Cardiac fibroblast (primary cell): ENCODE measurements around the gene FNDC3A.
"Not testable (repeated sequence)": the region's sequence is repeated elsewhere in the genome, so short reads cannot be mapped to it uniquely, and the experiment has no call there.

ENCODE experiments used
- DNase-seq, 2 donors: peaks; one replicate each; pipeline versions ENCODE4 v3.0.0 to v3.0.0-alpha.2; 2010; ENCODE audit warnings: low read depth in 2 of 2
- H3K4me3 ChIP-seq, 2 donors: replicated peaks in 1 of 2; 1 replicate in 1 of 2; 2 replicates in 1 of 2; pipeline ENCODE4 v1.5.1; 2011; ENCODE audit warnings: low read depth in 2 of 2, low read length in 2 of 2, mild to moderate bottlenecking in 2 of 2, moderate library complexity in 1 of 2
- TF ChIP-seq, protein P1 (sequence below): IDR thresholded peaks from one replicate; pipeline ENCODE4 v1.5.1; 2011; ENCODE audit warnings: low read depth, mild to moderate bottlenecking, low read length, inconsistent platforms

The FNDC3A gene

DNA sequence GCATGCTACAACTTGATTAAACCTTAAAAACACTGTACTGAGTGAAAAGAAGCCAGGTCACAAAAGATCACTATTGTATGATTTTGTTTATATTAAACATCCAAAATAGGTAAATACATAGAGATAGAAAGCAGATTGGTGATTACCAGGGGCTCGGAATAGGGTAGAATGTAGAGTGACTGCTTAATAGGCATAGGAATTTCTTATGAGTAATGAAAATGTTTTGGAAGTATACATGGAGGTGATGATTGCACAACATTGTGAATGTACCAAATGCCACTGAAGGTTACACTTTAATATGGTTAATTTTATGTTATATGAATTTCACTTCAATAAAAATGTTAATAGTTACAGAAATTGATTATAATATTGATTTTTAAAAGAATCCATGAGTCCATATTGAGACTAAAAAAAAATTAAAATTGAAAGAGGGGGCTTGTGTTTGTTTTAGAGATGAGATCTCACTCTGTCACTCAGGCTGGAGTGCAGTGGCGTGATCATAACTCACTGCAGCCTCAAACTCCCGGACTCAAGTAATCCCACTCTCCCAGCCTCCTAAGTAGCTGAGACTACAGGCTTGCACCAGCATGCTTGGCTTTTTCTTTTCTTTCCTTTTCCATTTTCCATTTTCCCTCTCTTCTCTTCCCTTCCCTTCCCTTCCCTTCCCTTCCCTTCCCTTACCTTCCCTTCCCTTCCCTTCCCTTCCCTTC is 85.1 kb downstream of the FNDC3A start:
- peak; percentile 48 to 71 for DNase-seq
- no peak overlapping the region for H3K4me3 ChIP-seq
- TF ChIP-seq, protein P1, sequence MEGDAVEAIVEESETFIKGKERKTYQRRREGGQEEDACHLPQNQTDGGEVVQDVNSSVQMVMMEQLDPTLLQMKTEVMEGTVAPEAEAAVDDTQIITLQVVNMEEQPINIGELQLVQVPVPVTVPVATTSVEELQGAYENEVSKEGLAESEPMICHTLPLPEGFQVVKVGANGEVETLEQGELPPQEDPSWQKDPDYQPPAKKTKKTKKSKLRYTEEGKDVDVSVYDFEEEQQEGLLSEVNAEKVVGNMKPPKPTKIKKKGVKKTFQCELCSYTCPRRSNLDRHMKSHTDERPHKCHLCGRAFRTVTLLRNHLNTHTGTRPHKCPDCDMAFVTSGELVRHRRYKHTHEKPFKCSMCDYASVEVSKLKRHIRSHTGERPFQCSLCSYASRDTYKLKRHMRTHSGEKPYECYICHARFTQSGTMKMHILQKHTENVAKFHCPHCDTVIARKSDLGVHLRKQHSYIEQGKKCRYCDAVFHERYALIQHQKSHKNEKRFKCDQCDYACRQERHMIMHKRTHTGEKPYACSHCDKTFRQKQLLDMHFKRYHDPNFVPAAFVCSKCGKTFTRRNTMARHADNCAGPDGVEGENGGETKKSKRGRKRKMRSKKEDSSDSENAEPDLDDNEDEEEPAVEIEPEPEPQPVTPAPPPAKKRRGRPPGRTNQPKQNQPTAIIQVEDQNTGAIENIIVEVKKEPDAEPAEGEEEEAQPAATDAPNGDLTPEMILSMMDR, result no peak

DNA sequence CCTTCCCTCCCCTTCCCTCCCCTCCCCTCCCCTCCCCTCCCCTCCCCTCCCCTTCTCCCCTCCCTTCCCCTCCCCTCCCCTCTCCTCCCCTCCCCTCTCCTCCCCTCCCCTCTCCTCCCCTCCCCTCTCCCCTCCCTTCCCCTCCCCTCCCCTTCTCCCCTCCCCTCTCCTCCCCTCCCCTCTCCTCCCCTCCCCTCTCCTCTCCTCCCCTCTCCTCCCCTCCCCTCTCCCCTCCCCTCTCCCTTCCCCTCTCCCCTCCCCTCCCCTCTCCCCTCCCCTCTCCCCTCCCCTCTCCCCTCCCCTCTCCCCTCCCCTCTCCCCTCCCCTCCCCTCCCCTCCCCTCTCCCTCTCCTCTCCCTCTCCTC is 85.7 kb downstream of the FNDC3A start:
- not testable (repeated sequence) for H3K4me3 ChIP-seq, DNase-seq

DNA sequence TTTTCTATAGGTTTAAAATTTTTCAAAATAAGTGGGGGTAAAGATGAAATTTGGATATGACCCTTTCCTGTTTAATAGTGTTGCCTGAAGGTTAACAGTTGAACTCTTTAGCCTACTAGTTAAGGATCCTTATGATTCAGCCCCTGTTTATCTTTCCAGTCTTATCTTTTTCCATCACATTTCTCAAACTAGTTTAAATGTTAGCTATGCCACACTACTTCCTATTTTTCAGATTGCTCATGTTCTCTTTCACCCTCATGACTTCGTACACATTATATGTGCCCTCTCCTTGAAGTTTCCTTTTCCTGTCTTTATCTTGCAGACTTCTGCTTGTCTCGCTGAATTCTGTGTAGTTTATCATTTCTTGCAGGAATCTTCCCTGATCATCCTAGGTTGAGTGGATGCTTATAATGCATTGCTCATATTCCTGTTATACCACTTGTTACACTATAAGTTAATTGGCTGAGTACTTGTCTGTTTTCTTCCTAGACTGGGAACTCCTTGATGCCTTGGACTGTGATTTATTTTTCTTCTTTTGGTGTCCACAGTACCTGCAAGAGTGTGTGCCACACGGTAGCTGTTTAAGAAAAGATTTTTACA is 86.7 kb downstream of the FNDC3A start:
- no peak for DNase-seq
- TF ChIP-seq, protein P1, result no peak
- H3K4me3 ChIP-seq, result no peak overlapping the region

DNA sequence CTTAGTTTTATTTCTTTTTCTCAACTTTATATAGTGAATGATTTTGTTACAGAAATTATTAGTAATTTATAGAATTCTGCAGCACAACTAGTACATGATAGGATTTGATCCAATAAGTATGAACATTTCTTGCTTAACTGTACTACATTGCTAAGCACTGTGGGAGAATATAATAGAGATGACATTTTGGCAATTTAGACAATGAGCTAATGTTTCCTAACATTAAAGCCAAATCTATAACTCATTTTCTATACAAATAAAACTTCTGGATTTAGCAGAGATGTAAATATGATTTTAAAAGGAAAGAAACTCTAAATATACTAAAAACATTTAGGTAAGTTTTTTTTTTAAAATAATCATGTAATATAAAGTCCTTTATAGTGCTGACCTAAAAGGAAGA is 87.3 kb downstream of the FNDC3A start:
- TF ChIP-seq, protein P1, result no peak
- DNase-seq, result no peak
- H3K4me3 ChIP-seq, result no peak overlapping the region

DNA sequence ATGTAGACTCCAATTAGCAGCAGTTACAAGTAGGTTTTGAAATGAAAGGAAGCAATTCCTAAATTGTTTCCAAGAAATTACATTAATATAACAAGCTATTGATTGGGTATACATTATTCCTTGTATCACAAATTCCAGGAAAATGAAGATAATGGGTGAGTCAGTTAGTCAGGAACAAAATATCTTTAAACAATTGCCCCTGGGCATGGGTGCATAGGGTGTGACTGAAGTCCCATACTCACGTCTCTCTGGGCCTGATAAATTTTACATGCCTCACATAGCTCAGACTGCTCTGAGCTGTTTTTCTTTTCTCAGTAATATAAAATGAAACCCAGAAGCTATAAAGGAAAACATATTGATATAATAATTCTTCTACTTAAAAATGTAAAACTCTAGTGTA is 87.8 kb downstream of the FNDC3A start:
- H3K4me3 ChIP-seq, result no peak overlapping the region
- peak in 1 of 2 donors; percentile 33 for DNase-seq
- TF ChIP-seq, protein P1, result no peak

GRCh38 chr13:49064476-49064875 is 88.8 kb downstream of the FNDC3A start:
- no peak for DNase-seq
- no peak overlapping the region for H3K4me3 ChIP-seq
- TF ChIP-seq, protein P1, result no peak

DNA sequence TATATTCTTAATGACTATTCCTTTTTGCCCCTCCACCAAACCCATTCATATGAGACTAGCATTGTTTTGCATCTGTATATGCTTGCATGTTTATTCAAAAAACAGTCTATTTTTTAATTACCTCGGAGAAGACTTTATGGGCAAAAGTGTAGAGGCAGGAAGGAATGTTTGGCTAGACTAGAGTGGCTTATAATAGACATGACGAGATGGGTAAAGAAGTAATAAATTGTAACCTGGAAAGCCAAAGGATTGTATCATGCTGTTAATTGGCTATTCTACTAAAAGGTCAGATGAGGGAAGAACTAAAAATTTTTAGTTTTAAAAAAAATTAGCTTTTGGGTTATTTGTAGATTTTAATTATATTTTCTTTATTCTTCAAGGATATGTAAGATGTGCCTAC is 91.1 kb downstream of the FNDC3A start:
- no peak overlapping the region for H3K4me3 ChIP-seq
- no peak for DNase-seq
- TF ChIP-seq, protein P1, result no peak

- H3K4me3 ChIP-seq, DNase-seq: not testable (repeated sequence)
Observed at GRCh38 chr13:49068498-49068897, 92.8 kb downstream of the FNDC3A start.

- H3K4me3 ChIP-seq, DNase-seq: not testable (repeated sequence)
Observed at GRCh38 chr13:49070021-49070420, 94.3 kb downstream of the FNDC3A start.
